ENCODE results near the gene SLC35B3.

The SLC35B3 gene

DNA sequence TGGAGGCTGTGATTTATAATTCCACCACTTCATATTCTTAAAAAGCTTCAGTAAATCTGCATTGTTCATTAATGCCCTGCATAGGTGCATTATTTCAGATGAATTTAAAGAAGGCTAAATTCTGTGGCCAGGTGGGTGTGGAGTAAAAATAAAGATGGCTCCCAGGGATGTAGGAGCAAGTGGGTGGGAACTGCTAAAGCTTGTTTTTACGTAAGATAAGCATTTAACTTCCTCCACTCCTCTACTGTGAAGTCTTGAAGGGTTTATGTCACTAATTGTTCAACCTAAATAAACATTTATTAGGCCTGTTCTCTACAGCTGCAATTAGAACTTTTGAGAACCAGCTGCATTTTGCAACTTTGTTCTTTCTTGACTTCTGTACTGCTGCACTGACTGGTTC lies 6.8 kb upstream of the SLC35B3 start:
- H3K27me3 ChIP-seq (ENCODE audit: insufficient read depth, low read length): no peaks in the 10 kb centered on the region
- no peaks in the 10 kb centered on the region for H3K4me1 ChIP-seq (ENCODE audit: insufficient read depth, low read length, severe bottlenecking)
- TF ChIP-seq, protein P1, sequence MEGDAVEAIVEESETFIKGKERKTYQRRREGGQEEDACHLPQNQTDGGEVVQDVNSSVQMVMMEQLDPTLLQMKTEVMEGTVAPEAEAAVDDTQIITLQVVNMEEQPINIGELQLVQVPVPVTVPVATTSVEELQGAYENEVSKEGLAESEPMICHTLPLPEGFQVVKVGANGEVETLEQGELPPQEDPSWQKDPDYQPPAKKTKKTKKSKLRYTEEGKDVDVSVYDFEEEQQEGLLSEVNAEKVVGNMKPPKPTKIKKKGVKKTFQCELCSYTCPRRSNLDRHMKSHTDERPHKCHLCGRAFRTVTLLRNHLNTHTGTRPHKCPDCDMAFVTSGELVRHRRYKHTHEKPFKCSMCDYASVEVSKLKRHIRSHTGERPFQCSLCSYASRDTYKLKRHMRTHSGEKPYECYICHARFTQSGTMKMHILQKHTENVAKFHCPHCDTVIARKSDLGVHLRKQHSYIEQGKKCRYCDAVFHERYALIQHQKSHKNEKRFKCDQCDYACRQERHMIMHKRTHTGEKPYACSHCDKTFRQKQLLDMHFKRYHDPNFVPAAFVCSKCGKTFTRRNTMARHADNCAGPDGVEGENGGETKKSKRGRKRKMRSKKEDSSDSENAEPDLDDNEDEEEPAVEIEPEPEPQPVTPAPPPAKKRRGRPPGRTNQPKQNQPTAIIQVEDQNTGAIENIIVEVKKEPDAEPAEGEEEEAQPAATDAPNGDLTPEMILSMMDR (IDR thresholded peaks at IDR 0.05; ENCODE audit: low read length): no peak
- TF ChIP-seq EZH2 (IDR thresholded peaks at IDR 0.05; ENCODE audit: borderline replicate concordance, low read length): no peak
- H3K79me2 ChIP-seq (ENCODE audit: insufficient read depth, low read length): no peaks in the 10 kb centered on the region
- H2AFZ ChIP-seq (ENCODE audit: low read length): no peak overlapping the region
- H3K36me3 ChIP-seq (ENCODE audit: insufficient read depth, low read length): no peaks in the 10 kb centered on the region
- no peaks in the 10 kb centered on the region for H3F3A ChIP-seq (ENCODE audit: insufficient read depth, low read length)
- H3K4me3 ChIP-seq (ENCODE audit: low read depth, low read length, poor library complexity, severe bottlenecking): no peak overlapping the region
- H3K9me2 ChIP-seq (ENCODE audit: low read depth, low read length): no peaks in the 10 kb centered on the region
- no peak overlapping the region for H3K27ac ChIP-seq (ENCODE audit: low read depth, low read length, poor library complexity, severe bottlenecking)
- no peaks in the 10 kb centered on the region for H4K20me1 ChIP-seq (ENCODE audit: insufficient read depth, low read length)
- no peaks in the 10 kb centered on the region for H3K9me3 ChIP-seq (ENCODE audit: low read length)
- H3K4me2 ChIP-seq (ENCODE audit: low read length): no peak overlapping the region
- no peak overlapping the region for H3K9ac ChIP-seq (ENCODE audit: low read length)

DNA sequence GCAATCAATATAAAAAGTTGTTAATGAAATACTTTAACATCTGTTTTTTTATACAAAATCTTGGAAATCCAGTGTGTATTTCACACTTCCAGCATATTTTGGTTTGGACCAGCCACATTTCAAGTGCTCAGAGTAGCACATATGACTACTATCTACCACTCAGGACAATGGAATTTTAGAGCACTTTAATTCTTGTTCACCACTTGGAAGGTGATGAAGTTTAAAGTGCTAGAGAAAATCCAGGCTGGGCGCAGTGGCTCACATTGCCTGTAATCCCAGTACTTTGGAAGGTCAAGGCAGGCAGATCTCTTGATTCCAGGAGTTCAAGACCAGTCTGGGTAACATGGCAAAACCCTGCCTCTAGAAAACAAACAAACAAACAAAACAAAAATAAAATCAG lies 6.1 kb upstream of the SLC35B3 start:
- Histone ChIP-seq H3K36me3 (ENCODE audit: insufficient read depth, low read length) (no peaks in the 10 kb centered on the region), H2AFZ (ENCODE audit: low read length) (no peak overlapping the region), H3K4me1 (ENCODE audit: insufficient read depth, low read length, severe bottlenecking) (no peaks in the 10 kb centered on the region), H4K20me1 (ENCODE audit: insufficient read depth, low read length) (no peaks in the 10 kb centered on the region), H3K27me3 (ENCODE audit: insufficient read depth, low read length) (no peaks in the 10 kb centered on the region), H3K79me2 (ENCODE audit: insufficient read depth, low read length) (no peaks in the 10 kb centered on the region), H3K9me3 (ENCODE audit: low read length) (no peaks in the 10 kb centered on the region), H3K9ac (ENCODE audit: low read length) (no peak overlapping the region), H3K4me3 (ENCODE audit: low read depth, low read length, poor library complexity, severe bottlenecking) (no peak overlapping the region), H3F3A (ENCODE audit: insufficient read depth, low read length) (no peaks in the 10 kb centered on the region), H3K9me2 (ENCODE audit: low read depth, low read length) (no peaks in the 10 kb centered on the region), H3K27ac (ENCODE audit: low read depth, low read length, poor library complexity, severe bottlenecking) (no peak overlapping the region), H3K4me2 (ENCODE audit: low read length) (no peak overlapping the region)
- TF ChIP-seq EZH2 (IDR thresholded peaks at IDR 0.05; ENCODE audit: borderline replicate concordance, low read length): no peak
- TF ChIP-seq, protein P1 (IDR thresholded peaks at IDR 0.05; ENCODE audit: low read length): no peak

DNA sequence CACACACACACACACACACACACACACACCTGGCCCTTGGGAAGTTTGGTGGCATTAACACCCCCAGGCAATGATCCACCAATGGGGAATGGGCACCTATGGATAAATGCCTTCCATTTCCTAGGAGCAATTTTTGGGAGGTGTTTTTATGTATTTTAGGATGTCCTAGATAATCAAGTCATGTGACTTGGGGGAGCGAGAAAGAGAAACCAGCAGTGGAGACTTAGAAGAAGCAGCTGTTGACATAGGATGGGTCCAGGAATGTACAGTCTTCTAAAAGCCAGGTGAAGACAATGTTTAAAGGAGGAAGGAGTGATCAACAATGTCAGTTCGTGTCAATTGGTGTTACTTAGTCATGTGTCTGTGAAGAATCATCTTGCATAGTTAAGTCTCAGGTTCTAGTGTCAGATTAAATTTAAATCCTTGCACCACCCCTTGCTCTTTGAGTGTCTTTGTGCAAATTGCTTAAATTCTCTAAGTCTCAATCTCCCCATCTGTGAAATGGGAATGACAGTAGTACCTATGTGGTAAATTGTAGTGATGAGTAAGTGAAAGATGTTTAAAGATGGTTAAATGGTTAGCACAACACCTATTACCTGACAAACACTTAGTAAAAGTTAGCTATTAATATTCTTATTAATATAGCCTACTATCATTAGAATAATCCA lies 4.4 kb upstream of the SLC35B3 start:
- Histone ChIP-seq H3K27ac (ENCODE audit: low read depth, low read length, poor library complexity, severe bottlenecking) (no peak overlapping the region), H3K9me3 (ENCODE audit: low read length) (peaks cover 2% of the 10 kb centered on the region; the same call in 1 of the 2 replicates), H3K4me1 (ENCODE audit: insufficient read depth, low read length, severe bottlenecking) (peaks cover 7% of the 10 kb centered on the region), H3K4me2 (ENCODE audit: low read length) (no peak overlapping the region), H2AFZ (ENCODE audit: low read length) (no peak overlapping the region), H3F3A (ENCODE audit: insufficient read depth, low read length) (no peaks in the 10 kb centered on the region), H3K4me3 (ENCODE audit: low read depth, low read length, poor library complexity, severe bottlenecking) (no peak overlapping the region), H3K79me2 (ENCODE audit: insufficient read depth, low read length) (peaks cover 4% of the 10 kb centered on the region), H3K27me3 (ENCODE audit: insufficient read depth, low read length) (no peaks in the 10 kb centered on the region), H4K20me1 (ENCODE audit: insufficient read depth, low read length) (no peaks in the 10 kb centered on the region), H3K9me2 (ENCODE audit: low read depth, low read length) (no peaks in the 10 kb centered on the region), H3K36me3 (ENCODE audit: insufficient read depth, low read length) (no peaks in the 10 kb centered on the region), H3K9ac (ENCODE audit: low read length) (no peak overlapping the region)
- TF ChIP-seq EZH2 (IDR thresholded peaks at IDR 0.05; ENCODE audit: borderline replicate concordance, low read length): no peak
- TF ChIP-seq, protein P1 (IDR thresholded peaks at IDR 0.05; ENCODE audit: low read length): no peak

Measured in OCI-LY1 (cell line).